GM18499 (cell line): ENCODE results near the gene NSUN6.

ENCODE experiments used
- ATAC-seq: cut with Tn5 transposase; IDR thresholded peaks from one replicate; pipeline ENCODE4 v1.9.1; 2021; ENCODE audit warnings: moderate number of reproducible peaks; ENCODE audit not compliant: insufficient read depth, unreplicated experiment

NSUN6 gene

DNA sequence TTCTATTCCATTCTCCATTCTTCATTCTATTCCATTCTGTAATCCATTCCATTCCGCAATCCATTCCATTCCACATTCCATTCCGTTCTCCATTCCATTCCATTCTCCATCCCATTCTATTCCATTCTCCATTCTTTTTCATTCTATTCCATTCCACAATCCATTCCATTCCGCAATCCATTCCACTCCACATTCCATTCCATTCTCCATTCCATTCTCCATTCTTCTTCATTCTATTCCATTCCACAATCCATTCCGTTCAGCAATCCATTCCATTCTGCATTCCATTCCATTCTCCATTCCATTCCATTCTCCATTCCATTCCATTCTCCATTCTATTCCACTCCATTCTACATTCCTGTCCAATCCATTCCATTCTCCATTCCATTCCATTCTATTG lies 85.2 kb downstream of the NSUN6 start:
- no peak for ATAC-seq

GRCh38 chr10:18565006-18565405 lies 86.4 kb downstream of the NSUN6 start:
- no peak for ATAC-seq

GRCh38 chr10:18563003-18563726 lies 88.2 kb downstream of the NSUN6 start:
- no peak for ATAC-seq

DNA sequence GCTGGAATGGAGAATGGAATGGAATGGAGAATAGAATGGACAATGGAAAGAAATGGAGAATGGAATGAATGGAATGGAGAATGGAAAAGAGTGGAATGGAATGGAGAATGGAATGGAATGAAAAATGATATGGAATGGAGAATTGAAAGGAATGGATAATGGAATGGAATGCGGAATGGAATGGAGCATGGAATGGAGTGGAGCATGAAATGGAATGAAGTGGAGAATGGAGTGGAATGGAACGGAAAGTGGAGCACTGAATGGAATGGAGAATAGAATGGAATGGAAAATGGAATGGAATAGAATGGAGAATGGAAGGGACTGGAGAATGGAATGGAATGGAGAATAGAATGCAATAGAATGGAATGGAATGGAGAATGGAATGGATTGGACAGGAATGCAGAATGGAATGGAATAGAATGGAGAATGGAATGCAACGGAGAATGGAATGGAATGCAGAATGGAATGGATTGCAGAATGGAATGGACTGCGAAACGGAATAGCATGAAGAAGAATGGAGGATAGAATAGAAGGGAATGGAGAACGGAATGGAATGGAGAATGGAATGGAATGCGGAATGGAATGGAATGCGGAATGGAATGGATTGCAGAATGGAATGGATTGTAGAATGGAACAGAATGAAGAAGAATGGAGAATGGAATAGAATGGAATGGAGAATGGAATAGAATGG lies 89.4 kb downstream of the NSUN6 start:
- no peak for ATAC-seq

GRCh38 chr10:18557960-18558359 lies 93.4 kb downstream of the NSUN6 start:
- ATAC-seq, result no peak

DNA sequence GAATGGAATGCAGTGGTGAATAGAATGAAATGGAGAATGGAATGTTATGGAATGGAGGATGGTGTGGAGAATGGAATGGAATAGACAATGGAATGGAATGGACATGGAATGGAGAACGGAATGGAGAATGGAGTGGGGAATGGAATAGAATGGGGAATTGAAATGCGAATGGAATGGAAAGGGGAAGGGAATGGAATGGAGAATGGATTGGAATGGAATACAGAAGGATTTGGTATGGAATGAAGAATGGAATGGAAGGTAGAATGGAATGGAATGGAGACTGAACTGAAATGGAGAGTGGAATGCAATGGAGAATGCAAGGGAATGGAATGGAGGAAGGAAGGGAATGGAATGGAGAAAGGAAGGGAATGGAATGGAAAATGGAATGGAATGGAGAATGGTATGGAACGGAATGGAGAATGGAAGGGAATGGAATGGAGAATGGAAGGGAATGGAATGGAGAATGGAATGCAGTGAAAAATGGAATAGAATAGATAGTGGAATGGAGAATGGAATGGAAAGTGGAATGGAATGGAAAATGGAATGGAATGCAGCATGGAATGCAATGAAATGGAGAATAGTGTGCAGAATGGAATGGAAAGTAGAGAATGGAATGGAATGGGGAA lies 94.8 kb downstream of the NSUN6 start:
- ATAC-seq, result no peak

GRCh38 chr10:18554479-18554878 lies 96.9 kb downstream of the NSUN6 start:
- ATAC-seq, result no peak

DNA sequence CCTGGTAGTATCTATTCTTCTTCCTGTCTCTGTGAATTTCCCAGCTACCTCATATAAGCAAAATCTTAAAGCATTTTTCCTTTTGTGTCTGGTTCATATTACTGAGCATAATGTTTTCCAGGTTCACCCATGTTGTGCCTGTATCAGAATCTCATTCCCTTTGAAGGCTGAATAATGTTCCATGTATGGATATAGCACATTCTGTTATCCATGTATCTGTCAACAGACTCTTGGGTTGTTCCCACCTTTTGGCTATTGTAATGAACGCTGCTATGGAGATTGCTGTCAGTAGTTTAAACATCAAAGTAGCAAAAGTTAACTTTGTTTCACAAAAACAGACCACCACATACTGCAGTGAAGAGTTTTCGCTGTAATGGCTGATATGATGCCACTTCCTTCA lies 99.9 kb downstream of the NSUN6 start:
- no peak for ATAC-seq

DNA sequence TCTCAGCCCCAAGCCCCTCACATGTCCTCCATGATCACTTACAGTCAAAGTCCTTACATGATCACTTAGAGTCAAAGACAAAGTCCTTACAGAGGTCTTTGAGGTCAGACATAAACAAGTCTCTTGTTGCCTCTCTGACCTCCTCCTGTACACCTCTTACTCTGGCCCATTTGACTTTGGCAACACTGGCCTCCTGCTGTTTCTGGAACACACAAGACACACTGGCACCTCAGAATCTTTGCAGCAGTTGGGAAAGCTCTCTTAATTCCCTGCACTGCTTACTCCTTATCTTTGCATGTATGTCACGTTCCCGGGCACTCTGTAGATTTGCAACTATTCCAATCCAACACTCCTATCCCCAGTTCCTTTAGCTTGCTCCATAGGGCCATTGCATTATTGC lies 102.3 kb downstream of the NSUN6 start:
- ATAC-seq, result no peak

DNA sequence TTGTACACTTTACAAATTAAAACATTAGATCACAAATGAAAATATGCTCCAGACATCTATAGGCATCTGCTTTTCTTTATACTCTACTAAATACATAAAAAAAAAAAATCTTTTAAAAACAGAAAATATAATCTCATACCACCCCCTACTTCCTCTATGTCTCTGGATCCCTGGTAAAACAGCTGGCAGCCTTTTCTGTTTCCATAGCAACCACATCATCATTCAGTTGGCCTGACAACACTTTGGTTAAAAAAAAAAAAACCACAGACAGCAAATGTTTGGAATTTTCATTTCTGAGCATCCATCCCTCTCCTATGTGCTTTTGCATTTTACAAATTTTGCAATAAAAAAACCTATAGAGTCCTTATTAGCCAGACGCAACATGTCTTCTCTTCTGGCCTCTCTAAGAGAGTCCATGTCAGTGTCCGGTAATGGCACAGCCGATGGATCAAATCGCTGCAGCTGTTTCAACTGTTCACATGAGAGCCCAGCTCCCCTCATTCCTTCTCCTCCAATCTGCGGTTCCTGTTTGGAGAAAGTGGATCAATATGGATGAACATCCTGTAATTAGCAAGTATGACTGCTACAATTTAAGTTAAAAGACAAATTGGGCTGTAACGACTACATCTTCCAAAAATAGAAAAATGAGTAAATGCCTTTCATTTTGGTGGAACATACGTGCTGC lies 105.6 kb downstream of the NSUN6 start:
- ATAC-seq, result no peak

- no peak for ATAC-seq
These were observed 108.6 kb downstream of the NSUN6 start for GRCh38 chr10:18542832-18543231.

GRCh38 chr10:18540195-18540594 lies 111.2 kb downstream of the NSUN6 start:
- no peak for ATAC-seq

DNA sequence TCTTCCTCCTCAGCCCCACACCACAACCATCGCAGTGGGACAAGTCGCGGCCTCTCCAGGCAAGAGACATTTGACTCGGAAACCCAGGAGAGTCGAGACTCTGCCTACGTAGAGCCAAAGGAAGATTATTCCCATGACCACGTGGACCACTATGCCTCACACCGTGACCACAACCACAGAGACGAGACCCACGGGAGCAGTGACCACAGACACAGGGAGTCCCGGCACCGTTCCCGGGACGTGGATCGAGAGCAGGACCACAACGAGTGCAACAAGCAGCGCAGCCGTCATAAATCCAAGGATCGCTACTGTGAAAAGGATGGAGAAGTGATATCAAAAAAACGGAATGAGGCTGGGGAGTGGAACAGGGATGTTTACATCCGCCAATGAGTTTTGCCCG lies 112.1 kb downstream of the NSUN6 start:
- ATAC-seq, result no peak

DNA sequence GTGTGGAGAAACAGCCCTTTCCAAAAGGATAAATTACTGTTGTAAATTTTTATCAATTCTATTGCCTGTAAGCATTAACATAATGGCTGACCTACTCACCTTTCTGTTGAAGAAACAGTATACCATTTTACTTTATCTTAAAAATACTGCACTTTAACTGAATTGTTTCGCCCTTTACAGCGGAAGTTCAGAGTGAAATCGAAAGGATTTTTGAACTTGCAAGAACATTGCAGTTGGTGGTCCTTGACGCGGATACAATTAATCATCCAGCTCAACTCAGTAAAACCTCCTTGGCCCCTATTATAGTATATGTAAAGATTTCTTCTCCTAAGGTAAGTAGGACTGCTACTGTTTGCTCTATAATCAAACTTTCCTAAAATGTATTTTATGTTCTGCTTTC lies 117.5 kb downstream of the NSUN6 start:
- no peak for ATAC-seq

- no peak for ATAC-seq
These were observed 118.4 kb downstream of the NSUN6 start for GRCh38 chr10:18532881-18533535.

GRCh38 chr10:18528292-18528691 lies 123.1 kb downstream of the NSUN6 start:
- ATAC-seq, result no peak

GRCh38 chr10:18527687-18528086 lies 123.7 kb downstream of the NSUN6 start:
- no peak for ATAC-seq

DNA sequence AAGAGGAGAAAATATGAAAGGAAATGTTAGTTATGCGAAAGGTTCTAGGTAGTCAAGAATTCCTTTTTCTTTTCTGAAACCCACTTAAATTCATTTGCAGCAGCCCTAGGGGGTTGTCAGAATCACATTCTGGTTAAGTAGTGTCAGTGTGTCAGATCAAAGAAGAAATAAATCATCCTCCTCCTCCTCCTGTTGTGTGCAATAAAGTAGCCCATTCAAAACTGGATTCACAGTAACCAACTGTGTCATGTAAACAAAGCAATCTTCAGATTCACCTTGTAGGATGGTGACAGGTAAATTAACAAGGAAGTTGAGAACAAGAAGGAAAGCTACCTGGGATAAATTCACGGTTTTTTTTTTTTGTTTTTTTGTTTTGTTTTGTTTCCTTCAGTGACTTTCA lies 127.5 kb downstream of the NSUN6 start:
- ATAC-seq, result no peak

DNA sequence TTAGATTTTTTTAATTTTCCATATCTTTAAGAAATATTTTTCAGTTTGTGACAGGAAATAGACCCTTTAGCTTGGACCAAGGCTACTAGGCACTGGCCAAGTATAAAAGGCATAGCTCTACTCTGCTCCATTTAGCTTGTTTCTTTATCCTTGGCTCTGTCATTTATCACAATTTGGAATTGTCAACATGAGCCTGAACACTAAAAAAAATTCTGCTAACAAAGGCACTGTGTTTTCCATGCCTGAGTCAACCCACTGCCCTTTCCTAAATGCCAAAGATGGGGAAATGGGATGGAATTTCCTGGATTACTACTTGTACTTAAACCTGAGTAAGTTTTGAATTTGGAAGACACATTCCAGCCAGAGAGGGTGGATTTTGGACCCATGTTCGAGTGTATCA lies 128.4 kb downstream of the NSUN6 start:
- ATAC-seq, result no peak

DNA sequence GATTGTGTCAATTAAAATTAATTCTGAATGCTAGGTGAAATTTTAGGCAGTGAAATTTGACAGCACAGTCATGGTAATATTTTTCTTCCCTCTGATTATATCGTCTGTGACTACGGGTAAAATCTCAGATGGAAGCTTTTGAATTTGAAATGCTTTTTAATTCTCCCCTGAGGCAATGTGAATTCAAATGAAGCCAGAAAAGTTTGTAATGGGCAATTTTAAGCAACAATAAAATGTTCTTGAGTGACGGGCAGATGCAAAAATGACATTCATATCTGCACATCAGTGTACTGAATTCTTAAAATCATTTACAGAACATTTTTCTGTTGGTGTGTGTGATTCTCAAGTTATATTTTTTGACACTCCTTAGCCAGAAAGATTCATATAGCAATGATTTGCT lies 134.5 kb downstream of the NSUN6 start:
- ATAC-seq, result no peak

GRCh38 chr10:18514537-18514936 lies 136.8 kb downstream of the NSUN6 start:
- no peak for ATAC-seq
